ENCODE results near the gene PSMB8.

DNA sequence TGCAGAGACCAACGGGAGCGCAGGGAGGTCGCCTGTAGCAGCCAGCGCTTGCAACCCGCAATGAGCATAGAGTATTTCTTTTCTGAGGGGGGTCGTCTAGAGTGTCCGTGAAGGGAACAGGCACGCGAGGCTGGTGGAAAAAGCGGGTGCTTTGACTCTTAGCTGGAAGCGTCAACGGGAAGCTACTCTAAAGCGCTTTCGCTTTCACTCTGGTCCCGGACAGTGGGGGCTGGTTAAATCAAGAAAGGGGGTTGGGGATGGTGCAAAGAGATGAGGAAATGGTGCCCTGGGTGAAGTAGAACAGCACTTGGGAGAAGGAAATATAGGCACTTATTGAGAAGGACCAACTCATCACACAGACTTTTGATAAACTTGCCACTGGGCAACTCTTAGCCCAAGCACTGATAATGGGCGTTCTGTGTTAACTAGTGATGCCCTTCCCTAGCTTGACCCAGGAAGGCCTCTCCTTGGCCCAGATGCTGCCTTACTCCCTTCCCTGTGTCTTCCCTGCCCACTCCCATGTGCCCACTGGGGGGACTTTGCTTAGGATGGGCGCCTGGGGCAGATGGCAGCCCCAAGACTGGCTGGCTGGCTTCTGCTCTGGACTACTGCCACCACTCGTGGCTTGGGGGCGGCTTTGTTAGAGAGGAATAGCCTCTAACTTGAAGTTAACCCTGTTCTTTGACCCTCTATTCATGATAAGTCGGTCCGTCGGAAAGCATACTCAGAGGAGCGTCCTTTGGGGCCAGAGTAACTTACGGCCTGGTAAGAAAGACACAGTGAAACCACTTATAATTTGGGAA lies 10.7 kb upstream of the PSMB8 start:
- TF ChIP-seq POLR2A (IDR thresholded peaks at IDR 0.05; ENCODE audit: low read length), result no peak
- no peak for TF ChIP-seq GATA1 (IDR thresholded peaks at IDR 0.05; ENCODE audit: low read depth, low read length)

Measured in erythroblast (primary cell).